Esophagus muscularis mucosa (tissue), 4 donors: ENCODE results near the gene GREM1. TPM values are rescaled to one million over a fixed set of nuclear protein-coding genes. Genes with fewer than 3 reads are reported as not detected.

Source experiments
- DNase-seq: peaks from one replicate; pipeline ENCODE4 v3.0.0-alpha.2; 2017; ENCODE audit errors: extremely low spot score
- H3K27ac ChIP-seq, 4 donors: fragments of 200-600 bp; sonication (generic); replicated peaks in 1 of 4; 1 replicate in 3 of 4; 2 replicates in 1 of 4; pipeline ENCODE4 v1.5.1; 2016 to 2019; ENCODE audit warnings: mild to moderate bottlenecking in 1 of 4
- H3K27me3 ChIP-seq, 4 donors: fragments of 200-600 bp; sonication (generic); one replicate each; pipeline versions ENCODE4 v1.5.1 to v1.6.0; 2016 to 2019
- H3K36me3 ChIP-seq, 4 donors: fragments of 200-600 bp; sonication (generic); one replicate each; pipeline ENCODE4 v1.5.1; 2016 to 2019
- H3K4me1 ChIP-seq, 4 donors: fragments of 200-600 bp; sonication (generic); one replicate each; pipeline ENCODE4 v1.5.1; 2016 to 2019
- H3K4me3 ChIP-seq, 4 donors: fragments of 200-600 bp; sonication (generic); 1 replicate in 2 of 4; 2 replicates in 2 of 4; pipeline ENCODE4 v1.5.1; 2016 to 2019; ENCODE audit warnings: mild to moderate bottlenecking in 4 of 4, moderate library complexity in 1 of 4
- H3K9me3 ChIP-seq, 4 donors: fragments of 200-600 bp; sonication (generic); 1 replicate in 3 of 4; 2 replicates in 1 of 4; pipeline ENCODE4 v1.5.1; 2016 to 2019
- CTCF ChIP-seq, 3 experiments: fragments of 200-600 bp in 2 of 3; fragments of 450-650 bp in 1 of 3; sonication (generic) in 2 of 3; IDR thresholded peaks; one replicate each; pipeline ENCODE4 v1.5.1; 2017 to 2019; ENCODE audit warnings: antibody characterized with exemption in 3 of 3, mild to moderate bottlenecking in 2 of 3, moderate library complexity in 1 of 3
- EP300 ChIP-seq: sonication (generic); formaldehyde crosslinking; IDR thresholded peaks from one replicate; pipeline ENCODE4 v1.6.1; 2017; ENCODE audit warnings: antibody characterized with exemption
- POLR2A ChIP-seq: fragments of 450-650 bp; IDR thresholded peaks from one replicate; pipeline ENCODE4 v1.6.1; 2017; ENCODE audit warnings: antibody characterized with exemption, moderate library complexity, mild to moderate bottlenecking, low read depth
- POLR2AphosphoS5 ChIP-seq, 2 donors: sonication (generic); formaldehyde crosslinking; IDR thresholded peaks; one replicate each; pipeline ENCODE4 v1.6.1; 2017; ENCODE audit warnings: antibody characterized with exemption in 2 of 2
- WGBS: methylation state at CpG from one replicate; pipeline ENCODE4 v1.1.5; 2018; 5-methylcytosine and 5-hydroxymethylcytosine counted together
- intact Hi-C: fragments of 100-400 bp; cut with DNase I; formaldehyde crosslinking; loops from one replicate; pipeline ENCODE4 v1.15.1; 2023
- total RNA-seq, 4 donors: library from RNA; depleted of rRNA; stranded (reverse); fragments of >200 nt; gene quantifications; one replicate each; pipeline versions ENCODE4 v1.1.0 to v1.2.1, GENCODE V29; 2016

Gene GREM1
- total RNA-seq: 10 to 100 TPM in 3 of 4 donors, 1 to 10 TPM in 1; 8.6 to 46.1 (median 37.0) TPM

DNA sequence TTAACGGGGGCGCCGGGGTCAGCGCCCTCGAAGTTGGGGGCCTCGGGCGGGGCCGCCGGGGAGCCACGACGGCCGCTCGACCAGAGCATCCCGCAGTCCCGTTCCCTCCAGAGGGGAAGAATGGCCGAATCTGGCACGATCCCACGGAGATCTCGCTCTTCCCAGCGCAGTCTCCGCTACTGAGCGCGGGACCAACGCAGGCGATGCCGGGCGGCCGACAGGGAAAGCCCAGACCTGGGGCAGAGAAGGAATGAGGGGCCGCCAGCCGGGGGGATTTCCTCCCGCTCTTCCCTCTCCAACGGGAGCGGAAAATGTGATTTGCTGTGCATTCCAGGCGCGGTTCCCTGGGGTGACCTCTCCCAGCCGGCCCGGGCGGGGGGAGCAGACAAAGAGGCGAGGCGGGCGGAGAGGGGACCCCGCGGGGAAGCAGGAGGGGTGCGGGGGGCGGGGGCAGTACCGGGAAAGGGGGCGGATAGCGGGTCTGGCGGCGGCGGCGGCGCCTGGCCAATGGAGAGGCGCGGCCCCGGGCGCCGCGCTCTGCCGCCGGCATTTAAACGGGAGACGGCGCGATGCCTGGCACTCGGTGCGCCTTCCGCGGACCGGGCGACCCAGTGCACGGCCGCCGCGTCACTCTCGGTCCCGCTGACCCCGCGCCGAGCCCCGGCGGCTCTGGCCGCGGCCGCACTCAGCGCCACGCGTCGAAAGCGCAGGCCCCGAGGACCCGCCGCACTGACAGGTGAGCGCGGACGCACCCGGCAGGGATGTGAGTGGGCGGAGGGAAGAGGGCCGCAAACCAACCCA lies at the start of gene GREM1:
TSS of gene GREM1 (plus strand) at position 579 of the 801 bp plus-strand sequence. CDS start 12,687 bp downstream, outside the sequence.
- intact Hi-C loops: loop anchor here (5.0 kb wide), 1 partner anchor 35 kb away; no protein-coding TSS in a partner anchor
- Histone ChIP-seq H3K4me3 (peak within 1 kb of the TSS; percentile 51 to 75 (median 61)), H3K9me3 (no peaks in the 10 kb centered on the region), H3K27me3 (peaks cover 0 to 61% (median 11%) of the 10 kb centered on the region in 4 donors), H3K36me3 (no peaks in the 10 kb centered on the region), H3K4me1 (peaks cover 10 to 40% (median 34%) of the 10 kb centered on the region in 4 donors), H3K27ac (peak within 1 kb of the TSS; percentile 71 to 80 (median 78))
- no peak for DNase-seq
- peak in 1 of 2 donors; percentile 43 for TF ChIP-seq POLR2AphosphoS5 (IDR thresholded peaks at IDR 0.05)
- no peak for TF ChIP-seq CTCF (IDR thresholded peaks at IDR 0.05)
- 6% methylated on average over 20 of the region's 99 CpGs for WGBS

- no peaks in the 10 kb centered on the region for H3K36me3 ChIP-seq
- DNase-seq: no peak
- H3K4me3 ChIP-seq: no peak overlapping the region
- H3K4me1 ChIP-seq: peaks cover 3 to 30% (median 24%) of the 10 kb centered on the region in 4 donors
- H3K27ac ChIP-seq: no peak overlapping the region
- intact Hi-C loops: loop anchor here (5.0 kb wide), 3 partner anchors 153 to 323 kb away; no protein-coding TSS in a partner anchor
- no peak for TF ChIP-seq POLR2AphosphoS5 (IDR thresholded peaks at IDR 0.05)
- WGBS: 91% methylated on average over 2 of the region's 2 CpGs
- H3K9me3 ChIP-seq: no peaks in the 10 kb centered on the region
- H3K27me3 ChIP-seq: no peaks in the 10 kb centered on the region
Observed at GRCh38 chr15:32668942-32669341, 48.9 kb upstream of the GREM1 start.

DNA sequence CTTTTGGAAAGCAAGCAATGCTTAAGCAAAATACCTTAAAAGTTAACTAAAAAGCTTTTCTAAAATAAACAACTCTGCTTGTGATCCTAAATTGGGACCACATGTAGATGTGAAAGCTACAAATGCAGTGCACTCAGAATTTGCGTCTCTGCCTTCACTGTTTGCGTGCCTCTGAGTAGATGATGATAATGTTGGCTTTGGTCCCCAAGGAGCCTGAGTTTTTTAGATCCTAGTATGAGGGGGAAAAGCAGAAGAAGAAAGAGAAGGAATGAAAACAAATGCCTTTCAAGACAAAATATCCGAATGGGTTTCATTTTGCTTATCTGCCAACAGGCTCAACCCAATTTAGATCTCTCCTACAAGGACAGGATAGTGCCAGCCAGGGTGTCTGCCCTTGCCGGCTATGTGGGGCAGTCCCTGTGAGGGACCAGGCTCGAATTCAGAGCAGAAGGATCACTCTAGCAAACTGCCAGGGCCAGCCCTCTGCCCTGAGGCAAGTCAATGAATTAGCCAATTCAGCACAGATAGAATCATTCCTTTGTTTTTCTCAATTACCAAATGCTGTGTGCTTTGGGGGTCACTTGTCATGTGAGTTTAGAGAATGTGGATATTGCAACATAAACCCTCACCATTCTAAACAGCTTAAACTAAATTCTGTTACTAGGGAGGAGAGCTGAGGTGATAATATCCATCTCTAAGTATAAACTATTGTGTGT lies 47.8 kb upstream of the GREM1 start:
- H3K27ac ChIP-seq: peak overlapping the region; percentile 32 to 67 (median 52)
- peaks cover 3 to 38% (median 31%) of the 10 kb centered on the region in 4 donors for H3K4me1 ChIP-seq
- H3K27me3 ChIP-seq: no peaks in the 10 kb centered on the region
- WGBS: 58% methylated on average over 5 of the region's 5 CpGs
- no peak for DNase-seq
- H3K4me3 ChIP-seq: no peak overlapping the region
- H3K36me3 ChIP-seq: no peaks in the 10 kb centered on the region
- intact Hi-C loops: loop anchor here (5.0 kb wide), 3 partner anchors 152 to 322 kb away; no protein-coding TSS in a partner anchor
- no peak for TF ChIP-seq EP300
- TF ChIP-seq POLR2AphosphoS5 (IDR thresholded peaks at IDR 0.05): no peak
- TF ChIP-seq CTCF (IDR thresholded peaks at IDR 0.05): no peak
- no peak for TF ChIP-seq POLR2A
- H3K9me3 ChIP-seq: no peaks in the 10 kb centered on the region

DNA sequence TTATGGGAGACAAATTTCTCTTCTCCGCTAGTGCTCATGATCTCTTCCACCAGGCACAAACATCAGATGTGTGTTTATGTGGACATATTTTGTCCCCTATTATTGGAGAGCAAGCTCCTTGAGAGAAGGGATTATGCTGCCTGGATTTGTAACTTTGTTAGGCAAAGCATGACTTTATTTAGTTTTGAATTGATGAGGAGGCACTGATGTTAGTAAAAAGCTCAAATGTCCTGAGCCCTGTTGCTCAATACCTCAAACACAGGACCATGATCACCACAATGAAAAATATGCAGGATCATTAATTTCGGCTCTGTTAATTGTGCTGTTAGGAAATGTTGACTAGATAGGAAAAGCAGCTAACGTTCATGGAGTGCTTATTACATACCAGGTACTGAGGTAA lies 47.2 kb upstream of the GREM1 start:
- Histone ChIP-seq H3K4me3 (no peak overlapping the region), H3K36me3 (no peaks in the 10 kb centered on the region), H3K9me3 (no peaks in the 10 kb centered on the region), H3K27me3 (no peaks in the 10 kb centered on the region), H3K27ac (peak overlapping the region; percentile 32 to 67 (median 52)), H3K4me1 (peaks cover 3 to 41% (median 36%) of the 10 kb centered on the region in 4 donors)
- intact Hi-C loops: no loop called here
- no peak for DNase-seq
- TF ChIP-seq EP300 (no peak), POLR2AphosphoS5 (IDR thresholded peaks at IDR 0.05) (no peak), POLR2A (no peak), CTCF (IDR thresholded peaks at IDR 0.05) (no peak)
- 57% methylated on average over 3 of the region's 3 CpGs for WGBS
